ENCODE results near the gene LMO3. TPM values are rescaled to one million over a fixed set of nuclear protein-coding genes. Genes with fewer than 3 reads are reported as not detected.

LMO3 gene
- total and polyA plus RNA-seq, 2 experiments from 2014 or later = 7.9 to 15.1 TPM

GRCh38 chr12:16612647-16613046 lies 6.7 kb upstream of the LMO3 start:
- H3K36me3 Mint-ChIP-seq (ENCODE audit: low read depth) = no peaks in the 10 kb centered on the region
- TF ChIP-seq EZH2phosphoT487 (IDR thresholded peaks at IDR 0.05; ENCODE audit: unreplicated experiment) (no peak), REST (IDR thresholded peaks at IDR 0.05; ENCODE audit: unreplicated experiment) (no peak), ZNF331 (CRISPR knock-in tag; IDR thresholded peaks at IDR 0.05; ENCODE audit: low read depth) (no peak), POLR2AphosphoS5 (IDR thresholded peaks at IDR 0.05; ENCODE audit: low read depth) (no peak), ZNF462 (CRISPR knock-in tag; IDR thresholded peaks at IDR 0.05) (no peak), JUNB (IDR thresholded peaks at IDR 0.05; ENCODE audit: unreplicated experiment) (no peak), STAT1 (IDR thresholded peaks at IDR 0.05; ENCODE audit: unreplicated experiment) (no peak), ETS1 (IDR thresholded peaks at IDR 0.05) (no peak), ZNF114 (CRISPR knock-in tag; IDR thresholded peaks at IDR 0.05) (no peak), CTCF (conservative IDR thresholded peaks at IDR 0.05; ENCODE audit: low read depth in 2 of 2) (no peak)
- peaks cover 59% of the 10 kb centered on the region for H3K4me1 Mint-ChIP-seq
- no peaks in the 10 kb centered on the region for H3K79me2 ChIP-seq (replicated peaks; ENCODE audit: insufficient read depth)
- H3K9me3 Mint-ChIP-seq = no peaks in the 10 kb centered on the region
- no peak for DNase-seq (ENCODE audit: low spot score)
- no peaks in the 10 kb centered on the region for H3F3A ChIP-seq (replicated peaks; ENCODE audit: low read depth)
- H3K27ac Mint-ChIP-seq = 0 out of 2 replicates have a peak overlapping the region, but pooled peaks have one; percentile 44
- no peak overlapping the region for H3K4me3 ChIP-seq
- H3K4me3 Mint-ChIP-seq = no peak overlapping the region
- H3K4me2 ChIP-seq = peak overlapping the region; percentile 35; the same call in 1 of the 2 replicates
- H4K20me1 ChIP-seq (replicated peaks; ENCODE audit: insufficient read depth) = no peaks in the 10 kb centered on the region
- H2AFZ ChIP-seq = no peak overlapping the region
- H3K4me1 ChIP-seq (ENCODE audit: insufficient read depth) = peaks cover 55% of the 10 kb centered on the region
- ATAC-seq = no peak
- H3K9me2 ChIP-seq (ENCODE audit: insufficient read depth) = no peaks in the 10 kb centered on the region; the same call in 1 of the 2 replicates
- peaks cover 26% of the 10 kb centered on the region for H3K27me3 ChIP-seq (ENCODE audit: insufficient read depth)
- no peak overlapping the region for H3K27ac ChIP-seq (ENCODE audit: low read depth)
- H3K27me3 Mint-ChIP-seq (ENCODE audit: insufficient read depth, low read depth, poor library complexity) = peaks cover 11% of the 10 kb centered on the region
- no peaks in the 10 kb centered on the region for H3K36me3 ChIP-seq (ENCODE audit: insufficient read depth)
